HG03342 (cell line): ENCODE data around the gene GYS1.
"Not testable (repeated sequence)": the region's sequence is repeated elsewhere in the genome, so short reads cannot be mapped to it uniquely, and the experiment has no call there.

ENCODE experiments used
- ATAC-seq: cut with Tn5 transposase; IDR thresholded peaks from one replicate; pipeline ENCODE4 v1.9.1; 2021; ENCODE audit warnings: mild to moderate bottlenecking, moderate library complexity; ENCODE audit not compliant: unreplicated experiment

Gene GYS1

DNA sequence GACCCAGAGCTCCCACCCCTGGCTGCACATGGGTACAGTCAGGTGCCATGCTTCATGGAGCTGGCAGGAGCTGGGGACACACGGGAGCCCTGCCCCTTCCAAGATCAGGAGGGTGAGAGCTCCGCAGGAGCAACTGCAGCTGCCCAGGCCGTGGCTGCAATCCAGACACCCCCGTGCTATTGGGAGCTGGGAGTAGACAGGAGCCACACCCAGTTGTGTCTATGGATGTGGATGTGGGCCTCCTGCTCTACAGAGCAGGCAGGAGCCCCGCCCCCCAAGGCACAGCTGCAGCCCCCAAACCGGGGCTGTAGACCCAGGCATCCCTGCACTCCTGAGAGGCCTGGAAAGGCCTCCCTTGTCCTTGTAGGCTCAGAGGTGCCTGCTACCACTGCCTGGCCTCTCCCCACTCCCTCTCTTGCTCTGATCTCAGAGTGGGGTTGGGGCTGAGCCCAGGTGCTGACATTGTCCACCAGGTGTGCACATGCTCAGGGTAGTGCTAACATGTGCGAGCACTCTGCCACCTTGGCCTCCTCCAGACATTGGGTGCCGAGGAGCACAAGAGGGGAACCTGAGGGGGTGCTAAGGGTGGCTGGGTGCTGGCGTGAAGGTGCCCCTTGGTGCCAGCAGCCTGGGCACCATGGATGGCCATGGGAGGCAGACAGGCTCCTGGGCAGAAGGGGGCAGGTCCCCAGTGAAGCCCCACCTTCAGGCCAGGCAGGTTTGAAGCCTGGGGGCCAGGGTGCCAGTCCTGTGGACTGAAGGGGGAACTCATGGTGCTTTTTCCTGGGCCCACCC lies 46.4 kb downstream of the GYS1 start:
- no peak for ATAC-seq

DNA sequence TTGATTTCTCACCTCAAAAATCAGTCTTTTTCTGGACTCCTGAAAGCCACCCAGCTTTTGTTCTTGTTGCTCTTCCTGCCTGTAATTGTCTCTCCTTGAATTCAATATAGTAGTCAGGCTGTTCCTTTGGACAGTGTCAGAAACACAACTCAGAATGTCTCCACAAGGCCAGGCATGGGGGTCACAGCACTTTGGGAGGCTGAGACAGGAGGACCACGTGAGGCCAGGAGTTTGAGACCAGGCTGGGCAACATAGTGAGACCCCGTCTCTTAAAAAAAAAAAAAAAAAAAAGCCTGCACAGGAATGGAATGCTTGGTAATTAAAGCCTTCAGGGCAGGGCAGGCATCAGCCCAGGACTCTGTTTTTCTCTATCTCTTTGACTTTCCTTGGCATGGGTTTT lies 47.3 kb downstream of the GYS1 start:
- no peak for ATAC-seq

DNA sequence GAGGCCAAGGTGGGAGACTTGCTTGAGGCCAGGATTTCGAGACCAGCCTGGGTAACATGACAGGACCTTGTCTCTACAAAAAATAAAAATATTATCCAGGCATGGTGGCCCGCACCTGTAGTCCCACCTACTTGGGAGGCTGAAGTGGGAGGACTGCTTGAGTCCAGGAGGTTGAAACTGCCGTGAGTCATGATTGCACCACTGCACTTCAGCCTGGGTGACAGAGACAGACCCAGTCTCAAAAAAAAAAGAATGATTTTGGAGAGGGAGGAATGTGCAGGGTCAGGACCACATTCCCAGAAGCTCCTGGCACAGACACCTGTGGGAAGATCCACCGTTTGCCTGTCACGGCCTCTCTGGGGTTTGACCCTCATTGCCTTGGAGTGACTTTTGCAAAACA lies 47.7 kb downstream of the GYS1 start:
- ATAC-seq, result no peak

DNA sequence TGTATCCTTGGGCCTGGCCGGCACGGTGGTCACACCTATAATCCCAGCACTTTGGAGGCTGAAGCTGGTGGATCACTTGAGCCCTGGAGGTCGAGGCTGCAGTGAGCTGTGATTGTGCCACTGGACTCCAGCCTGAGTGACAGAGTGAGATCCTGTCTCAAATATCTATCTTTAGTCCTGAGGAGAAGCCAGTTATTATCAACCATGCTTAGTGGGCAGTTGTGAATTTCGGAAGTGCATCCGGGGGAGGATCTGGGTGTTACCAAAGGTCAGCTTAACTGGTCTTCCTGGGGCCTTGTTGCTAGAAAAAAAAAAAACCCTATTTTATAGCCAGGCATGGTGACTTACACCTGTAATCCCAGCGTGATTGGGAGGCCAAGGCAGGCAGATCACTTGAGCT lies 50.0 kb downstream of the GYS1 start:
- no peak for ATAC-seq

DNA sequence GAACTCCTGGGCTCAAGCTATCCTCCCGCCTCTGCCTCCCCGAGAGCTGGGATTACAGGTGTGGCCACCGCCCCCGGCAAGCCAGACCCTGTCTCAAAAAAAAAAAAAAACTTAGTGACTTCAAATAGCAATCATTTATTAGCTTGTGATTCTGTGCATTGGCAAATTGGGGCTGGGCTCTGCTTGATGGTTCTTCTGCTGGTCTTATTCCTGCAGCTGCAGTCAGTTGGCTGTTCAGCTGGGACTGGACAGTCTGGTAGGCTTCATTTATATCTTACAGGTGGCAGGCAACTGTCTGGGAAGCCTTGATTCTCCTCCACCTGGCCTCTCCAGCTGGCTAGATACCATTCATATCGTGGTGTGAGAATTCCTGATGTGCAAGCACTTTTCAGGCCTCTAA lies 52.2 kb downstream of the GYS1 start:
- no peak for ATAC-seq

DNA sequence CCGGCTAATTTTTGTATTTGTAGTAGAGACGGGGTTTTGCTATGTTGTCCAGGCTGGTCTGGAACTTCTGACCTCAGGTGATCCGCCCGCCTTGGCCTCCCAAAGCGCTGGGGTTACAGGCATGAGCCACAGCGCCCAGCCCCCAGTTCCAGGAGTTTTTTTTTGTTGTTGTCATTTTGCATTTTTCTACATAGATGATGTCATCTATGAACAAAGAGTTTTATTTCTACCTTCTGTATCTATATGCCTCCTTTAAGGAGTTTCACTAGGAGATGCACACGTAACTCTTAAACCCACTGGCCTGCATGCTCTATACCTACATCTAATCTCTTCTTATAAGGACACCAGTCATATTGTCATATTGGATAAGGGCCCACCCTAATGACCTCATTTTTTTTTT lies 54.9 kb downstream of the GYS1 start:
- ATAC-seq, result no peak

DNA sequence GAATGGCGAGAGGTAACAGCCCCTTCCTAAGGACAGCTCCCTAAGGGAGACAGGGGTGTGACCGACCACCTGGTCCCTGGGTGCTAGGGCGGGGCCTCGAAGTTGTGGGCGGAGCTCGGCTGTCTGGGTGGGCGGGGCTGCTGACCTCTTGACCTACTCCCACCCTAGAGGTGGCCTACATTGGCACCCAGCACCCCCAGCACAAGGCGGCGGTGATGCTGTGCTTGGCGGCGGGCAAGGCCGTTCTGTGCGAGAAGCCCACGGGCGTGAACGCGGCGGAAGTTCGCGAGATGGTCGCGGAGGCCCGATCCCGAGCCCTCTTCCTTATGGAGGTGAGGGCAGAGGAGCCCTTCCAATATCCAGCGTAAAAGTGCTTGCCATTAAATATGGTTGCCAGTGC lies 57.2 kb downstream of the GYS1 start:
- no peak for ATAC-seq

DNA sequence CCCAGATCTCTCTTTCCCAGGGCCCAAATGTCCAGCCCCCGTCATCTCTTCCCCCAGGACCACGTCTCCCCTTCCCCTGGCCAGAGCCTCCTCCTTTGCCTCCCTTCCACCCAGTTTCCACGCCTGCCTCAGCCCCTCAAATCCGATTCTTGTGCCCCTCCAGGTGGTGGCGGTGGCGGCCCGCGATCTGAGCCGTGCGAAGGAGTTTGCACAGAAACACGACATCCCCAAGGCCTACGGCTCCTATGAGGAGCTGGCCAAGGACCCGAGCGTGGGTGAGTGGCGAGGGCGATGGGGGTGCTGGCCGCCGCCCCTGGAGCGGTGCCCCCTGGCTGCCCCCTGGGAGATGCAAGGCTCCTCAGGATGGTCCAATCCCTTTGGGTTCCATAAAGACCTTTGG lies 58.3 kb downstream of the GYS1 start:
- ATAC-seq, result no peak

DNA sequence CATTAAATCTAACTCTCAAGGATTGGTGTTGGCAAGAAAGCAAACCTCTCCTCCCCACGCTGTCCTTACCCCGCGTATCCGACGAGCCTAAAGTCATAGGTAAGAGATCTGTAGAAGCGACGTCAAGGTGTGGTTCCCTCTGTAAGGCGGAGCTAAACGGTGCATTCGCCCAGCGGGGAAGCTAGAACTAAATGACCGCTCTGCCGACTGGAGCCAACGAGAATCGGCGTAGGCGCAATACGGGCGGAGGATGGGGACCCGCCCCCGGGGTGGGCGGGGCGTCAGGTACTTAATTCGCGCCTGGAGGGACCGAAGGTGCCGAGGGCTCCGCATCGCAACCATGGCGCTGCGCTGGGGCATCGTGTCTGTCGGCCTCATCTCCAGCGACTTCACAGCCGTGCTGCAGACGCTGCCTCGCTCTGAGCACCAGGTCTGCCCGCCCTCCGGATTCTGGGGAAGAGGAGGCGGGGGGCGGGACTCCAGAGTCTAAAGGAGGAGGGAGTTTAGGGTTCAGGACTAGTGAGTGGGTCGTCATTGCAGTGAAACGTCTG lies 59.7 kb downstream of the GYS1 start, which contains the start of gene DHDH:
Gene DHDH, plus strand, starts transcription at position 318 of the 551 bp plus-strand sequence. Its CDS starts 23 bp downstream, at position 341.
- no peak for ATAC-seq

DNA sequence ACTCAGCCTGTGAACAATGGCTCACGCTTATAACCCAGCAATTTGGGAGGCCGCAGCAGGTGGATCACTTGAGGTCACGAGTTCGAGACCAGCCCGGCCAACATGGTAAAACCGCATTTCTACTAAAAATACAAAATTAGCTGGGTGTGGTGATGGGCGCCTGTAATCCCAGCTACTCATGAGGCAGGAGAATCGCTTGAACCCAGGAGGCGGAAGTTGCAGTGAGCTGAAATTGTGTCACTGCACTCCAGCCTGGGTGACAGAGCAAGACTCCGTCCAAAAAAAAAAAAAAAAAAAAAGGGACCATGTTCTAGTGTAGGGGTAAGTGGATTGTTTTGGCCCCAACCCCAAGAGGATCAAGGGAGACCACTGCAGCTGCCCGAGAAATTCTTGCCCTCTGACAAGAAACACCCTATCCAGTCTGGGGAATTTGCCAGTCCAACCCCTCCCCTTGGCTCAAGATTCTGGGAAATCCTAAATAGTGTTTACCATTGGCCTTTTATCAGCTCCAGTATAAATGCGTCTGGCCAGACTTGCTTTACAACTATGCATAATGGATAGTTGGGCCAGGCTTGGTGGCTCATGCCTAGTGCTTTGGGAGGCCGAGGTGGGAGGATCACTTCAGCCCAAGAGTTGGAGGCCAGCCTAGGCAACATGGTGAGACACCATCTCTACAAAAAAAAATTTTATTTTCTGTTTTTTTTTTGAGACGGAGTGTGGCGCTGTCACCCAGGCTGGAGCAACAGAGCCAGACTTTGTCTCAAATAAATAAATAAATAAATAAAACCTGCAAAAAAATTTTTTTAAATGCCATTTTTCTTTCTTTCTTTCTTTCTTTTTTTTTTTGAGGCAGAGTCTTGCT lies 64.7 kb downstream of the GYS1 start:
- no peak for ATAC-seq

DNA sequence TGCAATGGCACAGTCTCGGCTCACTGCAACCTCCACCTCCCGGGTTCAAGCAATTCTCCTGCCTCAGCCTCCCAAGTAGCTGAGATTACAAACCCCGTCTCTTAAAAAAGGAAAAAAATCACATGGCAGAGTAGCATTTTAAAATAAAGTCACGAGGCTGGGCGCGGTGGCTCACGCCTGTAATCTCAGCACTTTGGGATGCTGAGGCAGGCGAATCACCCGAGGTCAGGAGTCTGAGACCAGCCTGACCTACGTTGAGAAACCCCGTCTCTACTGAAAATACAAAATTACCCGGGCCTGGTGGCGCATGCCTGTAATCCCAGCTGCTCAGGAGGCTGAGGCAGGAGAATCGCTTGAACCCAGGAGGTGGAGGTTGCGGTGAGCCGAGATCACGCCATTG lies 65.4 kb downstream of the GYS1 start:
- ATAC-seq, result not testable (repeated sequence)

DNA sequence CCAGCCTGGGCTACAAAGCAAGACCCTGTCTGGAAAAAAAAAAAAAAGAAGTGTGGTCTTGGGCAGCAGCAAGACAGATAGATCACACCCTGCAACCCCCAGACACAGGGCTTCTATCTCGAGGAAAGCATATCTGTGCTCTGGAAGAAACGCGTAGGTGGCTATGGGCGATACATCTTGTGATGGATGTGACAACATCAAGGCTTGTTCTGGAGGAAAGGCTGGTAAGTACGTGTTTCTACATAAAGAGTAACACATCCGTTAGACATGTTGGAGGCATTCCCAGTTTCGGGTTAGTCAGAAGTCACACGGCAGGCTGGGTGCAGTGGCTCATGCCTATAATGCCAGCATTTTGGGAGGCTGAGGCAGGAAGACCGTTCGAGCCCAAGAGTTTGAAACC lies 66.2 kb downstream of the GYS1 start:
- ATAC-seq, result no peak

DNA sequence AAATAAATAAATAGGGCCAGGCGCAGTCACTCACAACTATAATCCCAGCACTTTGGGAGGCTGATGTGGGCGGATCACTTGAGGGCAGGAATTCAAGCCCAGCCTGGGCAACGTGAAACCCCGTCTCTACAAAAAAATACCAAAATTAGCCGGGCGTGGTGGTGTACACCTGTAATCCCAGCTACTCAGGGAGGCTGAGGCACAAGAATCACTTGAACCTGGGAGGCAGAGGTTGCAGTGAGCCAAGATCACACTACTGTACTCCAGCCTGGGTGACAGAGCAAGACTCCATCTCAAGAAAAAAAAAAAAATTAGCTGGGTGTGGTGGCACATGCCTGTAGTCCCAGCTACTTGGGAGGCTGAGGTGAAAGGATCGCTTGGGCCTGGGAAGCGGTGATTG lies 67.2 kb downstream of the GYS1 start:
- not testable (repeated sequence) for ATAC-seq

DNA sequence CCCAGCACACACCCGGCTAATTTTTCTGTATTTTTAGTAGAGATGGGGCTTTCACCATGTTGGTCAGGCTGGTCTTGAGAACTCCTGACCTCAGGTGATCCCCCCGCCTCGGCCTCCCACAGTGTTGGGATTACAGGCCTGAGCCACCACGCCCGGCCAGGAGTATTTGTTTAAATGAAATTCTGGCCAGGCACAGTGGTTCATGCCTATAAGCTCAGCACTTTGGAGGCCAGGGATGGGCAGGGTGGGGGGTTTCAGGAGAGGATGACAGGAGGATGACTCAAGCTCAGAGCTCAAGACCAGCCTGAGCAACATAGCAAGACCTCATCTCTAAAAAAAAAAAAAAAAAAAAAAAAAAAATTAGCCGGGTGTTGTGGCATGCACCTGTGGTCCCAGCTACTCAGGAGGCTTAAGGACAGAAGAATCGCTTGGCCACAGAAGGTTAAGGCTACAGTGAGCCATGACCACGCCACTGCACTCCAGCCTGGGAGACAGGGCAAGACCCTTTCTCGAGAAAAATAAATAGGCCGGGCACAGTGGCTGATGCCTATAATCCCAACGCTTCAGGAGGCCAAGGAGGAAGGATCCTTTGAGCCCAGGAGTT lies 67.8 kb downstream of the GYS1 start:
- ATAC-seq, result no peak

DNA sequence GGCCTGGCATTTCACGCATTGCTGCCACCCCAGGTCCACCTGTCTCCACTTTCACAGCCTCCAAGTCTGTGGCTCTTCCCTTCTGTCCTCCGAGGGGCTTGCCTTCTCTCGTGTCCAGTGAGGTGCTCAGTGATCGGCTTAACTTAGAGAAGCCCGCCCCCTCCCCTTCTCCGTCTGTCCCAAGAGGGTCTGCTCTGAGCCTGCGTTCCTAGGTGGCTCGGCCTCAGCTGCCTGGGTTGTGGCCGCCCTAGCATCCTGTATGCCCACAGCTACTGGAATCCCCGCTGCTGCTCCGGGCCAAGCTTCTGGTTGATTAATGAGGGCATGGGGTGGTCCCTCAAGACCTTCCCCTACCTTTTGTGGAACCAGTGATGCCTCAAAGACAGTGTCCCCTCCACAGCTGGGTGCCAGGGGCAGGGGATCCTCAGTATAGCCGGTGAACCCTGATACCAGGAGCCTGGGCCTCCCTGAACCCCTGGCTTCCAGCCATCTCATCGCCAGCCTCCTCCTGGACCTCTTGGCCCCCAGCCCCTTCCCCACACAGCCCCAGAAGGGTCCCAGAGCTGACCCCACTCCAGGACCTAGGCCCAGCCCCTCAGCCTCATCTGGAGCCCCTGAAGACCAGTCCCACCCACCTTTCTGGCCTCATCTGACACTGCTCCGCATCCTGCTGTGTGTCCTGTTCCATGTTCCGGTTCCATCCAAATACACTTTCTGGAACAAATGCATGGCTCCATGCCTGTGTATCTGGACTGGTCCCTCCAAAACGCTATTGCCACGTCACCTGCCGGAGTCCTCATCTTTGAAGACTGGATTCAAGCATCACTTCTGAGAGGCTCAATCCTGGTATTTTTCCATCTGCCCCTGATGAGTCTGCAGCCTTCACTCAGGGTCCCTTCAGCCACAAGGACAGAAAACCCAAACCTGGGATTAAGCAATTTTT lies 70.3 kb downstream of the GYS1 start:
- ATAC-seq, result no peak

DNA sequence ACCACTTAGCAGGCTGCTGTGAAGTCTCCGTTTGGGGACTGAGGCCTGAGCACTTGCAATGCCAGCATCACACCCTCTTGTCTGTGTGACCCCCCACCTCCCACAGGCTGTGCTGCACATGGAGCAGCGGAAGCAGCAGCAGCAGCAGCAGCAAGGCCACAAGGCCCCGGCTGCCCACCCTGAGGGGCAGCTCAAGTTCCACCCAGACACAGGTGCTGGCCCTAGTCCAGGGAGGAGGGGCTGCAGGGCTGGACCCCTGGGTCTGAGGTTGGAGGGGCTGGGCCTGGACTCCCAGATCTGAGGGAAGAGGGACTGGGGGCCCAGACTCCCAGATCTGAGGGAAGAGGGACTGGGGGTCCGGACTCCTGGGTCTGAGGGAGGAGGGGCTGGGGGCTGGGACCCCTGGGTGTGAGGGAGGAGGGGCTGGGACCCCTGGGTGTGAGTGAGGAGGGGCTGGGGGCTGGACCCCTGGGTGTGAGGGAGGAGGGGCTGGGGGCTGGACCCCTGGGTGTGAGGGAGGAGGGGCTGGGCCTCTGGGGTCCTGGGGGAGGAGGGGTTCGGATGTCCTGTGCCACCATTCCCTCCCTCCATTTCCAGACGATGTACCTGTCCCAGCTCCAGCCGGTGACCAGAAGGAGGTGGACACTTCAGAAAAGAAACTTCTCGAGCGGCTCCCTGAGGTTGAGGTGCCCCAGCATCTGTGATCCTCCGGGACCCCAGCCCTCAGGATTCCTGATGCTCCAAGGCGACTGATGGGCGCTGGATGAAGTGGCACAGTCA lies 71.2 kb downstream of the GYS1 start:
- no peak for ATAC-seq

DNA sequence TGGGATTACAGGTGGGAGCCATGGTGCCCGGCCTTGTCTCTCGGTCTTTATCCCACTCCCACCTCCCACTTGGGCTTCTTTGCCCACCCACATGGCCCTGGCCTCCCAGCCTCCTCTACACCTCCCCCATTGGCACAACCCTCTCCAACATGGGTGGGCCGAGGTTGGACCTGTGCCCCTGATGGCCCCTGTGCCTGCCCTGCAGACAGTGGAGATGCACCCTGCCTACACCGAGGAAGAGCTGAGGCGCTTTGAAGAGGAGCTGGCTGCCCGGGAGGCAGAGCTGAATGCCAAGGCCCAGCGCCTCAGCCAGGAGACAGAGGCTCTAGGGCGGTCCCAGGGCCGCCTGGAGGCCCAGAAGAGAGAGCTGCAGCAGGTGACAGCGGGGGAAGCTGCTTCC lies 72.2 kb downstream of the GYS1 start:
- ATAC-seq, result no peak

DNA sequence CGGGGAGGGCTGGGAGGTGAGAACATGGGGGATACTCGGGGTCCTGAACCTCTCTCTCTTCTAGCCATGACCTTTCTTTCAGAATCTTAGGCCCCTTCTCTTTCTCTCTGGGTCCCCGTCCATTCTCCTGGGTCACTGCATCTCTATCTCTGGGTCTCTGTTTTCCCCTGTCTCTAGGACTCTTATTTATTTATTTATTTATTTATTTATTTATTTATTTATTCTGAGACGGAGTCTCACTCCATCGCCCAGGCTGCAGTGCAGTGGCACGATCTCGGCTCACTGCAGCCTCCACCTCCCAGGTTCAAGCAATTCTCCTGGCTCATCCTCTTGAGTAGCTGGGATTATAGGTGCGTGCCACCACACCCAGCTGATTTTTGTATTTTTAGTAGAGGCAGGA lies 73.8 kb downstream of the GYS1 start:
- not testable (repeated sequence) for ATAC-seq

DNA sequence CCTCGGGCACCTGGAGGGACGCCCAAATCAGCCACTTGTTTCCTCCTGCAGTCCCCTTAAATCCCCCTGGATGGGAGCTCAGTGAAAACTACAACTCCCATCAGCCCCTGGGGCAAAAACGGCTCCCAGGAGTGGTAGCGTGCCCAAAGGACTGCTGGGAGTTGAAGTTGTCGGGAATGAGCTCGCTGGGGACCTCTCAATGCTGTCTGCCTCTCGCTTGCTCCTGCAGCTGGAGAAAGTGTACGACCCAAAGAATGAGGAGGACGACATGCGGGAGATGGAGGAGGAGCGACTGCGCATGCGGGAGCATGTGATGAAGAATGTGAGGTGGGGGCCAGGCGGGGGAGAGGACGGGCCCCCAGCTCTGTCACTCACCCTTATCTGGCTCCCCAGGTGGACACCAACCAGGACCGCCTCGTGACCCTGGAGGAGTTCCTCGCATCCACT lies 74.3 kb downstream of the GYS1 start:
- no peak for ATAC-seq
